CD4-positive, alpha-beta T cell treated with Interleukin-21 for 1 hour (primary cell): ENCODE data around the gene TSPAN9.

Experiments used
- DNase-seq: peaks from one replicate; pipeline ENCODE4 v3.0.0-alpha.2; 2020

The TSPAN9 gene

GRCh38 chr12:3305464-3305863 lies 228.3 kb downstream of the TSPAN9 start:
- no peak for DNase-seq

- no peak for DNase-seq
Observed at GRCh38 chr12:3305904-3306619, 228.9 kb downstream of the TSPAN9 start.

- no peak for DNase-seq
Observed at GRCh38 chr12:3307389-3307788, 230.2 kb downstream of the TSPAN9 start.

- no peak for DNase-seq
Observed at GRCh38 chr12:3308063-3308462, 230.9 kb downstream of the TSPAN9 start.

GRCh38 chr12:3308609-3309008 lies 231.4 kb downstream of the TSPAN9 start:
- no peak for DNase-seq

GRCh38 chr12:3309805-3310204 lies 232.6 kb downstream of the TSPAN9 start:
- DNase-seq, result no peak

- DNase-seq, result no peak
Observed at GRCh38 chr12:3310271-3311026, 233.3 kb downstream of the TSPAN9 start.

GRCh38 chr12:3311027-3311402 lies 233.8 kb downstream of the TSPAN9 start:
- no peak for DNase-seq

GRCh38 chr12:3311491-3312103 lies 234.4 kb downstream of the TSPAN9 start:
- no peak for DNase-seq

GRCh38 chr12:3313066-3313465 lies 235.9 kb downstream of the TSPAN9 start:
- DNase-seq, result no peak

- DNase-seq, result peak; percentile 26
Observed at GRCh38 chr12:3313675-3314663, 236.8 kb downstream of the TSPAN9 start.

GRCh38 chr12:3315201-3315661 lies 238.1 kb downstream of the TSPAN9 start:
- no peak for DNase-seq

GRCh38 chr12:3316776-3317480 lies 239.7 kb downstream of the TSPAN9 start:
- DNase-seq, result no peak

GRCh38 chr12:3317481-3317815 lies 240.3 kb downstream of the TSPAN9 start:
- no peak for DNase-seq

- DNase-seq, result no peak
Observed at GRCh38 chr12:3317841-3318501, 240.8 kb downstream of the TSPAN9 start.

- DNase-seq, result no peak
Observed at GRCh38 chr12:3319723-3320492, 242.7 kb downstream of the TSPAN9 start.

GRCh38 chr12:3320881-3321509 lies 243.8 kb downstream of the TSPAN9 start:
- DNase-seq, result no peak

- no peak for DNase-seq
Observed at GRCh38 chr12:3321881-3322280, 244.7 kb downstream of the TSPAN9 start.

GRCh38 chr12:3323002-3323685 lies 246.0 kb downstream of the TSPAN9 start:
- DNase-seq, result no peak

- DNase-seq, result no peak
Observed at GRCh38 chr12:3325736-3326135, 248.6 kb downstream of the TSPAN9 start.
